ENCODE measurements around the gene GOLGA3. TPM values are rescaled to one million over a fixed set of nuclear protein-coding genes. Genes with fewer than 3 reads are reported as not detected.
"Not testable (repeated sequence)": the region's sequence is repeated elsewhere in the genome, so short reads cannot be mapped to it uniquely, and the experiment has no call there.

Gene GOLGA3
- total and polyA plus RNA-seq, 2 donors (not counting 1 experiment from before 2014, with no cell fraction given), result 32.7 to 66.0 TPM

- no peak overlapping the region for H3K27ac Mint-ChIP-seq
- Histone ChIP-seq H3K27me3 (replicated peaks in 1 of 4; ENCODE audit: control extremely low read depth in 1 of 4, control insufficient read depth in 3 of 4, insufficient read depth in 4 of 4, low read length in 3 of 4) (no peaks in the 10 kb centered on the region), H3K9me3 (ENCODE audit: control extremely low read depth in 1 of 3, control insufficient read depth in 2 of 3, insufficient read depth in 1 of 3, low read length in 2 of 3) (peaks cover 0 to 2% (median 0%) of the 10 kb centered on the region in 3 donors), H4K20me1 (ENCODE audit: control insufficient read depth, insufficient read depth, low read length, poor library complexity, severe bottlenecking) (no peaks in the 10 kb centered on the region), H3K36me3 (replicated peaks in 1 of 2; ENCODE audit: control extremely low read depth in 1 of 2, control insufficient read depth in 1 of 2, extremely low read depth in 1 of 2, insufficient read depth in 2 of 2, low read length in 1 of 2) (peaks cover 6 to 55% of the 10 kb centered on the region in 2 experiments), H3K79me2 (ENCODE audit: control insufficient read depth, insufficient read depth, low read length) (peaks cover 39% of the 10 kb centered on the region), H3K4me3 (ENCODE audit: control extremely low read depth in 1 of 5, extremely low read depth in 1 of 5, insufficient read depth in 1 of 5, low read depth in 2 of 5, low read length in 4 of 5) (no peak overlapping the region), H3K4me2 (replicated peaks; ENCODE audit: low read depth, low read length, poor library complexity, severe bottlenecking) (no peak overlapping the region), H3K4me1 (ENCODE audit: control insufficient read depth in 2 of 2, insufficient read depth in 2 of 2, low read length in 2 of 2) (peaks cover 0 to 7% of the 10 kb centered on the region in 2 donors), H2AFZ (ENCODE audit: insufficient read depth, low read depth, low read length, poor library complexity, severe bottlenecking) (no peak overlapping the region), H3K9ac (ENCODE audit: low read length) (no peak overlapping the region), H3K27ac (ENCODE audit: low read length in 2 of 2) (peak overlapping the region; percentile 10 to 38)
- DNase-seq, result no peak
- TF ChIP-seq, protein P1, sequence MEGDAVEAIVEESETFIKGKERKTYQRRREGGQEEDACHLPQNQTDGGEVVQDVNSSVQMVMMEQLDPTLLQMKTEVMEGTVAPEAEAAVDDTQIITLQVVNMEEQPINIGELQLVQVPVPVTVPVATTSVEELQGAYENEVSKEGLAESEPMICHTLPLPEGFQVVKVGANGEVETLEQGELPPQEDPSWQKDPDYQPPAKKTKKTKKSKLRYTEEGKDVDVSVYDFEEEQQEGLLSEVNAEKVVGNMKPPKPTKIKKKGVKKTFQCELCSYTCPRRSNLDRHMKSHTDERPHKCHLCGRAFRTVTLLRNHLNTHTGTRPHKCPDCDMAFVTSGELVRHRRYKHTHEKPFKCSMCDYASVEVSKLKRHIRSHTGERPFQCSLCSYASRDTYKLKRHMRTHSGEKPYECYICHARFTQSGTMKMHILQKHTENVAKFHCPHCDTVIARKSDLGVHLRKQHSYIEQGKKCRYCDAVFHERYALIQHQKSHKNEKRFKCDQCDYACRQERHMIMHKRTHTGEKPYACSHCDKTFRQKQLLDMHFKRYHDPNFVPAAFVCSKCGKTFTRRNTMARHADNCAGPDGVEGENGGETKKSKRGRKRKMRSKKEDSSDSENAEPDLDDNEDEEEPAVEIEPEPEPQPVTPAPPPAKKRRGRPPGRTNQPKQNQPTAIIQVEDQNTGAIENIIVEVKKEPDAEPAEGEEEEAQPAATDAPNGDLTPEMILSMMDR (IDR thresholded peaks at IDR 0.05), result no peak
- no peak for TF ChIP-seq EZH2 (IDR thresholded peaks at IDR 0.05; ENCODE audit: borderline replicate concordance, insufficient read depth, low read depth, low read length, poor library complexity, severe bottlenecking)
- intact Hi-C loops (cut with micrococcal nuclease), result no loop called here
- H3K4me1 Mint-ChIP-seq, result peaks cover 12% of the 10 kb centered on the region
- H3K4me3 Mint-ChIP-seq, result no peak overlapping the region
- ATAC-seq (ENCODE audit: low read depth), result no peak
- no peaks in the 10 kb centered on the region for H3K27me3 Mint-ChIP-seq
- CTCF ChIA-PET, result no interaction called here
- POLR2A ChIA-PET, result no interaction called here
- WGBS (ENCODE audit: insufficient coverage), result 100% methylated on average over 3 of the region's 8 CpGs
- H3K9me3 Mint-ChIP-seq (ENCODE audit: insufficient read depth), result no peaks in the 10 kb centered on the region
Measured at GRCh38 chr12:132812631-132813305, 15.9 kb downstream of the GOLGA3 start.

GRCh38 chr12:132809391-132809790 is 19.3 kb downstream of the GOLGA3 start:
- TF ChIP-seq, protein P1 (IDR thresholded peaks at IDR 0.05), result peak; percentile 55
- H3K27me3 Mint-ChIP-seq, result not testable (repeated sequence)

More at GRCh38 chr12:132809391-132809790, 19.3 kb downstream of the GOLGA3 start:
- H3K4me3 ChIP-seq (ENCODE audit: control extremely low read depth in 1 of 5, extremely low read depth in 1 of 5, insufficient read depth in 1 of 5, low read depth in 2 of 5, low read length in 4 of 5); H3K4me2 ChIP-seq (replicated peaks; ENCODE audit: low read depth, low read length, poor library complexity, severe bottlenecking); H3K4me1 ChIP-seq (ENCODE audit: control insufficient read depth in 2 of 2, insufficient read depth in 2 of 2, low read length in 2 of 2); H3K9me3 Mint-ChIP-seq (ENCODE audit: insufficient read depth); H2AFZ ChIP-seq (ENCODE audit: insufficient read depth, low read depth, low read length, poor library complexity, severe bottlenecking); H3K27me3 ChIP-seq (replicated peaks in 1 of 4; ENCODE audit: control extremely low read depth in 1 of 4, control insufficient read depth in 3 of 4, insufficient read depth in 4 of 4, low read length in 3 of 4); H3K27ac Mint-ChIP-seq; intact Hi-C loops (cut with micrococcal nuclease); H3K27ac ChIP-seq (ENCODE audit: low read length in 2 of 2); H3K9me3 ChIP-seq (ENCODE audit: control extremely low read depth in 1 of 3, control insufficient read depth in 2 of 3, insufficient read depth in 1 of 3, low read length in 2 of 3); ATAC-seq (ENCODE audit: low read depth); H3K4me1 Mint-ChIP-seq; H3K4me3 Mint-ChIP-seq; H3K9ac ChIP-seq (ENCODE audit: low read length); POLR2A ChIA-PET: not testable (repeated sequence)
- peaks cover 43% of the 10 kb centered on the region for H3K79me2 ChIP-seq (ENCODE audit: control insufficient read depth, insufficient read depth, low read length)
- CTCF ChIA-PET, result interaction anchor here (1.8 kb wide), 1 partner anchor 10 kb away, joined by 5 read pairs; no protein-coding TSS in a partner anchor
- H3K36me3 ChIP-seq (replicated peaks in 1 of 2; ENCODE audit: control extremely low read depth in 1 of 2, control insufficient read depth in 1 of 2, extremely low read depth in 1 of 2, insufficient read depth in 2 of 2, low read length in 1 of 2), result peaks cover 5 to 54% of the 10 kb centered on the region in 2 experiments
- DNase-seq, result peak; percentile 40
- H4K20me1 ChIP-seq (ENCODE audit: control insufficient read depth, insufficient read depth, low read length, poor library complexity, severe bottlenecking), result peaks cover 24% of the 10 kb centered on the region
- 73% methylated on average over 7 of the region's 13 CpGs for WGBS (ENCODE audit: insufficient coverage)

All from B cell (primary cell).